Effector CD8-positive, alpha-beta T cell (primary cell): Measurements from ENCODE around the gene ERVH48-1.
"Not testable (repeated sequence)": the region's sequence is repeated elsewhere in the genome, so short reads cannot be mapped to it uniquely, and the experiment has no call there.

ENCODE experiments used
- DNase-seq: peaks from one replicate; lab custom pipeline; 2025; lab: John Stamatoyannopoulos, UW

ERVH48-1 gene

DNA sequence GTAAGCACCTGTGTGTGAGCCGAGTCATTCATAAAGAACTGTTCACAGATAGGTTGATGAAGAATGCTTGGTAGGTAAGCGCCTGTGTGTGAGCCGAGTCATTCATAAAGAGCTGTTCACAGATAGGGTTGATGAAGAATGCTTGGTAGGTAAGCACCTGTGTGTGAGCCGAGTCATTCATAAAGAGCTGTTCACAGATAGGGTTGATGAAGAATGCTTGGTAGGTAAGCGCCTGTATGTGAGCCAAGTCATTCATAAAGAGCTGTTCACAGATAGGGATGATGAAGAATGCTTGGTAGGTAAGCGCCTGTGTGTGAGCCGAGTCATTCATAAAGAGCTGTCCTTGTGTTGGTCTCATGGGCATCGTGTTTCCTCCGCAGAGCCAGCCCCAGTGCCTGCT lies 16.9 kb downstream of the ERVH48-1 start:
- DNase-seq, result not testable (repeated sequence)

DNA sequence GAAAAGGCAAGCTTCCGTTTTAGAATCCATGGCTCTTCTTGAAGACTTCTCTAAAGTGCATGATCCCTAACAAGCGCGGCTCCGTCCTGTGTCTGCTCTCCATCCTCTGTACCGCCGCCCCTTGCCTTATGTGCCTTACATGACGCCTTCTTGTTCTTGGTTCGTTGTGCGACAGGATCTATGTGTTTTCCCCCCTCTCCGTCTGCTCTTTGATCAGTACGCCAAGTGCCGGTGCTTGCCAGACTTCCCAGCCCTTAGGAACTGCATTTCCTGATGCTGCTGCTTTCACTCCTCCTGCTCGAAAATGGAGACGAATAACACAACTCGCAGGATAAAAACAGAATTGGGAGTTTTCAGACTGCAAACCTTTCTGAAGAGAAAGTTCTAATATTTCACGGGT lies 19.2 kb downstream of the ERVH48-1 start:
- no peak for DNase-seq

DNA sequence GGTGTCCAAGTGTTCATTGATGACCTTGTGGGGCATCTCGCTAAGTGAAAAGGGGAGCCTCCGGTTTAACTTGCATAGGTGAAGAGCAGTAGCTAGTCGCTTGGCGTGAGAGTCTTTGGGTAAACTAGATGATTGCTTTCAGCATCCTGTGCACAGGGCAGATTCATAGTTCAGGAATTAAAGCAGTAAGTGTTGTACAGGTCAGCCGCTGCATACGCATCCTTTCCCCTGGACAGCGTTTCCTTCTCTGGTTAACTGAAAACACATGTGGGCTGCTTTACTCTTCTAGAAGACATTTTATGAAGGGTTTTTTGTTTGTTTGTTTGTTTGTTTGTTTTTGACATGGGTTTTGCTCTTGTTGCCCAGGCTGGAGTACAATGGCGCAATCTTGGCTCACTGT lies 20.2 kb downstream of the ERVH48-1 start:
- DNase-seq, result no peak

DNA sequence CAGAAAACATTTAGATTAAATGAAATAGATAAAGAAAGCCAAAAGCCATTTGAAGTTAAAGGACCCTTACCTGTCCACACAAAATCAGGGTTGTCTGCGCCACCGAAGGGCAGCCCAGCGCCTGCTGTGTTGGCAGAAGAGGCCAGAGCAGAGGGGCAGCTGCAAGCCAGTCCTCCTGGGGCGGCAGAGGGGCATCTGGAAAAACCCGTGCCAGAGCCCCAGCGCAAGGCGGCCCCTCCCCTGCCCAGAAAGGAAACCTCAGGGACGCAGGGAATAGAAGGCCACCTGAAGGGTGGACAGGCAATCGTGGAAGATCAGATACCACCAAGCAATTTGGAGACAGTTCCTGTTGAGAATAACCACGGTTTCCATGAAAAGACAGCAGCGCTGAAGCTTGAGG lies 21.6 kb downstream of the ERVH48-1 start:
- no peak for DNase-seq

DNA sequence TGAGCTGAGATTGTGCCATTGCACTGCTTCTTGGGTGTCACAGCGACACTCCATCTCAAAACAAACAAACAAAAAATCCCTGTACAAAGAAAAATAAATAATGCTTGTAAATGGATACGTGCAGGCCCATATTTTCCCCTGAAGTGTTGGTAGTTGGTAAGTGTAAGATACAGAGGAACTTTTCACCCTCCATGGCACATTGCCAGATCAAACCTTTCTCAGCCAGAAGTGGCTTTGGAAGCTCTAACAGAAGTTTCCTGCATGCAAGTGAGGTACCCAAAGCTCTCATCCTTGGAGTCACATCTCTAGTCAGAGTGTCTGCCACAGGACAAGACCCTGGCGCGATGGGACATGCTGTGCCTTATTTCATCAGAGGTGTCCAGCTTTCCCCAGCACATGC lies 25.0 kb downstream of the ERVH48-1 start:
- no peak for DNase-seq

- peak; percentile 100 for DNase-seq
Measured at GRCh38 chr21:42892931-42893755, 32.3 kb downstream of the ERVH48-1 start, which contains the start of gene NDUFV3. TSS of gene NDUFV3 (plus strand) at chr21:42893309. CDS start at chr21:42893334, 25 bp downstream.

DNA sequence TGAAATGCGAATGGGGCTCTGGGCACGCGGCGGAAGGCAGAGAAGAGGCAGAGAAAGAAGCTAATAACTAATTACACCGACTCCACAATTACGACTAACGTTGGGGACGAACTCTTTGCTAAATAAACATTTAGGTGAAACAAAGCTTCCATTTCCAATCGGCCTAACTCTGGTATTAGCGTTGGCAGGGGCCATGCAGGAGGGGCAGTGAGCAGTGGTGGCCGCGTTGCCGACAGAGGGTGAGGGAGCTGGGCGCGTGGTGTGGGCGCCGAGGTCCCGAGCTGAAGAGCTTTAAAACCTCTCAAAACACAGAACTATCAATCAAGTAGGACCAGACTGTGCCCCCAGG lies 32.9 kb downstream of the ERVH48-1 start:
- no peak for DNase-seq

DNA sequence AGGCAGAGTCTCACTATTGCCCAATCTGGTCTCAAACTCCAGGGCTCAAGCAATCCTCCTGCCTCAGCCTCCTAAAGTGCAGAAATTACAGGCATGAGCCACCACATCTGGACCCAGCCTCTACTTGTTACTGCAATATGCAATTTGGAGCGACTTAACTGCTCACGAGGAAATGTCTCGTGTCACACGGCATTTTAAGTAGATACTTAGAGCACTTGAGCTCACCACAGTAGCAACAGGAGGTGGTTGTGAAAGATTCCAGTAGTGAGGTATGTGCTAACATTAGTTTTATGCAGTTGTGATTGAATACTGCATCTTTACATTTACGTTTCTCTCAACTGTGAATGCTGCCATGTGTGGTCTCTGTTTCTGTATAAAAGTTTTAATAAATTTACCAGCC lies 38.1 kb downstream of the ERVH48-1 start:
- DNase-seq, result no peak

- no peak for DNase-seq
Measured at GRCh38 chr21:42883921-42884320, 41.5 kb downstream of the ERVH48-1 start.

- no peak for DNase-seq
Measured at GRCh38 chr21:42880352-42880751, 45.1 kb downstream of the ERVH48-1 start.

DNA sequence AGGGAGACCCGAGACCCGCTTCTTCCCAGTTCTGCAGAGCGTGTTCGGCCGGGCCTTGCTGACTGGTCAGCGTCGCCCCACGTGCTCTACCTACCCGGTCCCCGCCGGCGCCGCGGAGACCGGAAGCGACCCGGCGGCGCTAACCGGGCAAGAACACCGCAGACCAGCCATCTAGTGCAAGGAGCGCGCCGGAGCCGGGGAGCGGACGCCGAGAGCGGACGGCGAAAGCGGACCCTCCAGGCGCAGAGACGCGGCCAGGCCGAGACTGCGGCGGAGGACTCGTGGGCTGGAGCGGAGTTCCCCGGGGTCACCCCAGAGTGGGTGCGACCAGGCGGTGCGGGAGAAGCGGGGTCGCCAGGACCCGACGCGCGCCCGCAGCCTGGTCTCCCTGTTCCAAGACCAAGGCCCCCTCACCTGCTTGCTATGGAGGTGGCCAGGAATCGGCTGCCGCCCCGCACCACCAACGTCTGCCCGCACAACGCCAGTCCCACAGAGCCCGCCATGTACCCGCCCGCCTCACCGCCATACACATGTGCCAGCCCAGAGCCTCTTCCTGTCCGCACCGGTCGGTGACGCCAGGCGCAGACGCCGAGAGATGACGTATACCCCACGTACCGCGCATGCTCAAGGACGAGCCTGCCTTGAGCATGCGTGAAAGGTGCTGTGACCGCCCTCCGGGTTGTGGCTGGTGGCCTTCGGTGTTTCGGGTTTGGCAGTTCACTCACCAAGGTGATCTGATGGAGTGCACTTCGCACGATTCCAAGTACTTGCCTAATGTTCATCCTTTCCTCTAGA lies 46.2 kb downstream of the ERVH48-1 start, which contains the start of gene WDR4:
WDR4 (minus strand) TSS at position 547 of the 795 bp plus-strand sequence; CDS start at position 503, 44 bp downstream.
- peak; percentile 97 for DNase-seq

DNA sequence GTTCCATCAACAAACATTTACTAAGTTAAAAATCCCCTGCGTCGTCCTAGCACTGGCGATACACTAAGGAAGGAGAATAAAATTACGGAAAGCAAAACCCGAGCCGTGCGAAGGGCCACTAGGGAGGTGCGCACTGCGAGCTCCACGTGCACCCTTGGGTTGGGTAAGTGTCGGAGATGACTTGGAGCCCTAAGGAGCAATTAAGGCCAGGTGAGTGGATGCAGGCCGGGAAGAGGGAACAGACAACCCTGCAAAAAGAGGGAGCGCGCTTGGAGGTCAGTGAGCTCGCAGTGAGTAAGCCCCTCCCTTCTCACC lies 46.8 kb downstream of the ERVH48-1 start:
- no peak for DNase-seq

DNA sequence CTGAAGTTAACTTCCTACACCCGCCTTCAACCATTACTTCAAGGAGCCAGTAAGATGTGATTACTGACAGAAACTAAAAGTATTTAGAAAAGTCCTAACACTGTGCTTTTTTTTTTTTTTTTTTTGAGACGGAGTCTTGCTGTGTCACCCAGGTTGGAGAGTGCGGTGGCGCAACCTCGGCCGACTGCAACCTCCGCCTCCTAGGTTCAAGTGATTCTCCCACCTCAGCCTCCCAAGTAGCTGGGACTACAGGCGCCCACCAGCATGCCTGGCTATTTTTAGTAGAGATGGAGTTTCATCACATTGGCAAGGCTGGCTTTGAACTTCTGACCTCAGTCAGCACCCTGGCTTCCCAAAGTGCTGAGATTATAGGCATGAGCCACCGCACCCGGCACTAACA lies 49.6 kb downstream of the ERVH48-1 start:
- DNase-seq, result not testable (repeated sequence)

GRCh38 chr21:42873096-42873495 lies 52.3 kb downstream of the ERVH48-1 start:
- no peak for DNase-seq

GRCh38 chr21:42868196-42868595 lies 57.2 kb downstream of the ERVH48-1 start:
- no peak for DNase-seq
